GM11168 (cell line): ENCODE measurements around the gene ETS1.

Experiments
- in situ Hi-C: fragments of 300-500 bp; cut with MboI; formaldehyde crosslinking; loops from one replicate; pipeline ENCODE4 v1.12.0; 2022; ENCODE audit warnings: low sequenced_read_pairs; ENCODE audit not compliant: unreplicated experiment

ETS1 gene

DNA sequence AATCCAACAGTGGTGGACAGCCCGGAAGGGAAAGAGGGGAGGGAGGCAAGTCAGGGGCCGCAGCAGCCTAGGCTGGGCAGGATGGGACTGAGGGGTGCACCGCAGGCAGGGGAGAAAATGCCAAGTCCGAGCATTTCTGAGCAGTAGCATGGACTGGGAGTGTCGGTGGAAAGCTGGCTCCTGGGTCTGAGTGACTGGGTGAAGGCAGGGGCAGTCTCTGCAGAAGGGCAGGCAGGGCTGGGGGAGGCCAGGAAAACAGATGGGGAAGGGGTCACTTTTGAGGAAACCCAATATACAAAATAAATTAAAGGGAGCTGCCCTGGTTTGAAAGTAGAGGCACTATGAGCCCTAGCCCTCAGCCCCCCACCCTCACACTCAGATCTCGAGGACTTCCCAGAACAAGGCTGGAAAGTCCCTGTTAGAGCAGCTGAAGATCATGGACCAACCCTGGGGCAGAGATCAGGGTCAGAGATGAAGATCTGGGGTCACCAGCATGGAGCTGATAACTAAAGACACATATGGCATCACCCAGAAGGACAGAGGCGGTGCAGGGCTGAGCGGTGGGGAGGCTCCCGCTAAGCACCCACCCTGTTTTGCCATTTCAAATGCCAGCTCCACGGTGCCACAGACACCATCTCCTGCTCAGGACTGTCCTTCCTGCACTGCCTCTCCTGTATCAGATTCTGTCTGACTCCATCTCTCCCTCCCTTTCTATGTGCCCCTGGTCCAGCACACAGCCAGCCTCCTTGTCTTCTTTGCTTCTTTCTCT lies 32.4 kb upstream of the ETS1 start:
- in situ Hi-C loops: loop anchor here (5.0 kb wide), 2 partner anchors 137 to 327 kb away; no protein-coding TSS in a partner anchor

DNA sequence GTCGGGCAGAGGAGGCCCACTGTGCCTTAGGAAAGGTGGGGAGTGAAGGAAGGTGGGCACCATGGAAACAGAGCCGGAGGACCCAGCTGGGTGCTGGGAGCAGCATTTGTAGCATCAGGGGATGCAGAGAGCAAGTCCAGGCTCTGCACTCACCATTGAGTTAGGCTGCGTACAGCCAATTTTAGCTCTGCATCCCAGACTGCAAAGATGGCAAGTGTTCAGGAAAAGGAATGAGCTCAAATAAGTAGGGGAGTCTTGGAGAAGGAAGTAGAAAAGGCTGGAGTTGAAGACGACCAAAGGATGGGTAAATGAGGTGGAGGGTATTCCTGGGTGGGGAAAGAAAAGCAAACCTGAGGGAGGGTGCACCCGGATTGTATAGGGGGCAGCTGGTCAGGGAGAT lies 31.6 kb upstream of the ETS1 start:
- in situ Hi-C loops: loop anchor here (5.0 kb wide), 2 partner anchors 137 to 327 kb away; no protein-coding TSS in a partner anchor

DNA sequence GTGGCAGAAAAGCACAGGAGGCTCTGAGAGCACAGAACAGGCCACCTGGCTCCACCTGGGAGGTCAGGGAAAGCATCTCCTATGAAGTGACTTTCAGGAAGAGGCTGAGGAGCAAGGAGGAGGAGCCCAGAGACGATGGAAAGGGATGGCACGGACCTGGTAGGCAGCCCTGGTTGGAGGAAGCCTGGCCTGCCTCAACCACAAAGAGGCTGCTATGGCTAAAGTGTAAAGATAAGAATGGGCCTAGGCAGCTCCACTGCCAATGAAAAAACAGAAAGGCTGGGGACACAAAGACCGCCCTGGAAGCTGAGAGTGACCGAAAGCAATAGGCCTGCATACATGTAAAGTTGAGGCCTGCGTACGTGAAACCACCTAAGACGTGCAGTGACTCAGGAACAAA lies 31.2 kb upstream of the ETS1 start:
- in situ Hi-C loops: loop anchor here (5.0 kb wide), 2 partner anchors 136 to 326 kb away; no protein-coding TSS in a partner anchor

DNA sequence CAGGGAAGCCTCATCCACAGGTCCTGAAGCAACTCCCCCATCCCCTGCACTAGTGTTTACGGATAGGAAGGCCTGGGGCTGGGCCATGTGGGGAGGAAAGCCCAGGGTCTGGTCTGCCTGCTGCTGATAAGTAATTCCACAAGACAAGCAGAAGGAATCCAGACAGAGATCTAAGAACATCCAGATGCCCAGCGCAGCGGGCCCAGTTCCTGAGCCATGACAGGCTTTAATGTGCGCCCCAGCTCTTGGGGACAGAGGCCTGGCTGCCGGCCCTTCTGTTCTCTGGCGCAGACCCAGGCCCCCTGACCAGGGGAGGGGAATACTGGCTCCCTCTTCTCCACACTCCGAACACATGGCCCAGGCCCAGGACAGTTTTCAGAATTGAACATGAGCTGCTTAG lies 28.8 kb upstream of the ETS1 start:
- in situ Hi-C loops: loop anchor here (5.0 kb wide), 2 partner anchors 134 to 324 kb away; no protein-coding TSS in a partner anchor

DNA sequence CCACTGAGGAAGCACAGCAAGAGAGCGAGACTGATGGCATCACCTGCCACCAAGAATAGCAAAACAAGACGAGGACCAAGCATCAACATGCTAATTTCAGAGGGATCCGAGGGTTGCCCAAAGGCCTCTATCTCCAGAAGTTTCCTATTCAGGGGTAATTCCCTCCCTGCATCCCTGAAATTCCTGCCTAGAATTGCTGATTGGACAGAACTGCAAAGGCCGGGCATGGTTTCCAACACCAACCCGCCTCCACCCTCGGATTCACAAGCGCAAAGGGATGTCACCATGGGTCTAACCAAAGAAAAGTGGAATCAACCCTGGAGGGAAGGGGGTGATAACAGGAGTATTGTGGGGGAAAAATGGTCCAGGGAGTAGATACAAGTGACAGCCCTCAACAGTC lies 28.3 kb upstream of the ETS1 start:
- in situ Hi-C loops: loop anchor here (5.0 kb wide), 2 partner anchors 133 to 323 kb away; no protein-coding TSS in a partner anchor

DNA sequence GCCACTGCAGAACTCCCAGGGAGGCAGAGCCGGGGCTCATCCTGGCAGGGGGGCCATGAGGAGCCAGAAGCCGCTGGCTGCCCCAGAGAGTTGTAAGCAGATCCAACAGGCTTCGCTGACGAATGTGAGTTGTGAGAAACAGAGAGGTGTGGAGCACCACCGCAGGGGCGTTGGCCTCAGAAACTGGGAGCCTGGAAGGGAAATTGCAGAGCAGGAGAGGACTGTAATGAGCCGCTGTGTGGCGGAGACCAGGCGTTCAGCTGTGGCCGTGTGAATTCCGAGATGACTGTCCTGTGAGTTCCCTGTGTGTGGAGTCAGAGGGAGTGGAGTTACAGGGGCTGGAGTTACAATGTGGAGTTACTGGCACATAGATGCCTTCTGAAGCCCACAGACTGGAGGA lies 27.7 kb upstream of the ETS1 start:
- in situ Hi-C loops: loop anchor here (5.0 kb wide), 2 partner anchors 133 to 323 kb away; no protein-coding TSS in a partner anchor

DNA sequence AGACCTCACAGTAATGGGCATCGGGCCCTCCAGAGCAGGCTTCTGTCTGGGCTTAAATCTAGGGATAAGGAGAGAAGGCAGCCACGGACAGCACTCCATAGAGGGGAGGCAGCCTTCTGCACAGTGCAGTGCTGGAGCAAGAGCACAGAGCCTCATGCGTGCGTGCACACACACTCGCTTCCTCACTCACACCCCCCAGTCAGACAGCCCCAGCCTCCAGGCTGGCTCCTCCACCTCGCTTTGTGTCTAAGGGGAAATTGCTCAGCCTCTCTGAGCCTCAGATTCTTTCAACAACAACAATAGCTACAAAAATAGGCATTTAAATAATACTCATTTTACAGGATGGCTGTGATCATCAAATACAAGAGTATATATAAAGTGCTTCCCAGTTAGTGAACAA lies 26.7 kb upstream of the ETS1 start:
- in situ Hi-C loops: no loop called here

DNA sequence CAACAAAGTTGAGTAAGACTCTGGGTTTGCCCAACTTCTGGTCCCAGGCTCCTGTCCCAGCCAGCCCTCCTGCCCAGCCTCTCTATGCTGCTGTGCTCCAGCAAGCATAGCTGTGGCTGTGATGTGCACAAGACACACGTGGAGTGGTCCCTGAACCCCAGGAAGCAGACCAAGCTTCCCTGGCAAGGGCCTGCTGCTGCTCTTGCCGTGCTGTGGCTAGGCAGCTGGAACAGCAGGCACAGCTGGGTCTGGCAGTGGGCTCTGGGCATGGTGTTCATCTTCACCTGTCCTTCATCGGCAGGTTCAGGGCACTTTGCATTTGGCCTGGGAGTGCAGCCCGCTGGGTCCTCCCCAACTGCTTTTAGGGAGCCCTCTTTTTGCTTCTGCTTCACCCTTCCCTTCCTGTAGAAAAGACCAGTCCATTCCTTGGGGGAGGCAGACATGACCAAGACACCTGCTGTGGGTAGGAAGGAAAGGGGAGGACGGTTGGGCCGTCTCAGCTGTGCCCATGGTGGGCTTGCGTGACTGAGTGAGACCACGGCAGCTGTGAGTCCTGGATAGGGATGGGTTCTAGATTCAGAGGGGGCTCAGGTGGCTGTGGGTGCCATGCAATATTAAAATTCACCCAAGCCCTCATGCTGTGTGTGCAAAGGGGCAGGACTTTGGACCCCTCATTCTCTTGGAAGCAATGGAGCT lies 26.1 kb upstream of the ETS1 start:
- in situ Hi-C loops: no loop called here

DNA sequence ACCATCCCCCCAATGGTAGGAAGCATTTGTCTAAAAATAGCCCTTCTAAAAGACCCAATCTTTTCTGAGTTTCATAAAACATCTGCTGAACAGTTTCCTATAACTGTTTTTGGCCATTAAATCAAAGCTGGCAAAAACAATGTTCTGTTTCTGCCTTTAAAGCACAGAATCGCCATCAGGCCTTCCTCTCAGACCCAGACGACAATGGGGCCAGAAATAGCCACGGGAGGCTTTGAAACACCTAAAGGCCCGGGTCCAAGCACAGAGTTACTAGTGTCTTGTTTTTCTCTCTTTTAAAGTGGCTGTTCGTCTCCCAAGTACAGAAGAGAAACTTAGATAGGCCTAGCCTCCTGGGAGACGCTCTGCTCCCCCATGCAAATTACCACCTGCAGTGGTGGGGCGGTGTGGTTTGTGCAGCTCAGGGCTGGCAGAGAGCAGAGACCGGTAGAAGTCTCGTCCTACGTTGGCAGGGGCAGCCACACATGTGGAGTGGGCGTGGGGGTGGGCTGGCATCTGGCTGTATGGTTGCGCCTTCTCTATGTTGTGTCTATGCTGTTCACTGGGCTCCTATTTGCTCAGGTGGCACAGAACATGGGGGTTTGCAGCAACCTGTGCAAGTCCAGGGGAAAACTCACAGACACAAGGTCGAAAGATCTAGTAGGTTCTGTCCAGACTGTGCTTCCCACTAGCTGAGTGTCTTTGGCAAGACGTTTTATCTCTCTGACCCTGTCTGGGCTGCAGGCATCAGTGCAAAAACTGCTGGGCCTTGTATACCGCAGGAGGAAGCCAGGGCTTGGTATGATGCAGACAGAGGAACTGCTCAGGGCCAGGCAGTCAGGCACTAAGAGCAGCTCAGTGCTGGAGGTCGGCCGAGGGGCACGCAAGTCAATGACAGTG lies 23.6 kb upstream of the ETS1 start:
- in situ Hi-C loops: no loop called here

DNA sequence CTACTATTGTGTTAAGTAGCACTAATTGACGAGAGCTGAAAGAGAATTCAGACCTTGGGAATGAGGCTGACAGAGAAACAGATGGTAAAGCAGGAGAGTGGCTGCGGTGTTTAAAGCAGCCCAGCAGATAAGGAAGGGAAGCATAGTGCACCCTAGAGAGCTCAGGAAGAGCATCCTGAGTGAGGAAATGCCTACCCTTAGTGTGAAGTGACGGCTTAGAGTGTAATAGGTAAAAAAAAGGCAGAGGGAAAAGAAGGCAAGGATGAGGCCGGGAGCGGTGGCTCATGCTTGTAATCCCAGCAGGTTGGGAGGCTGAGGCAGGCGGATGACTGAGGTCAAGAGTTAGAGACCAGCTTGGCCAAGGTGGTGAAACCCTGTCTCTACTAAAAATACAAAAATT lies 22.4 kb upstream of the ETS1 start:
- in situ Hi-C loops: no loop called here

DNA sequence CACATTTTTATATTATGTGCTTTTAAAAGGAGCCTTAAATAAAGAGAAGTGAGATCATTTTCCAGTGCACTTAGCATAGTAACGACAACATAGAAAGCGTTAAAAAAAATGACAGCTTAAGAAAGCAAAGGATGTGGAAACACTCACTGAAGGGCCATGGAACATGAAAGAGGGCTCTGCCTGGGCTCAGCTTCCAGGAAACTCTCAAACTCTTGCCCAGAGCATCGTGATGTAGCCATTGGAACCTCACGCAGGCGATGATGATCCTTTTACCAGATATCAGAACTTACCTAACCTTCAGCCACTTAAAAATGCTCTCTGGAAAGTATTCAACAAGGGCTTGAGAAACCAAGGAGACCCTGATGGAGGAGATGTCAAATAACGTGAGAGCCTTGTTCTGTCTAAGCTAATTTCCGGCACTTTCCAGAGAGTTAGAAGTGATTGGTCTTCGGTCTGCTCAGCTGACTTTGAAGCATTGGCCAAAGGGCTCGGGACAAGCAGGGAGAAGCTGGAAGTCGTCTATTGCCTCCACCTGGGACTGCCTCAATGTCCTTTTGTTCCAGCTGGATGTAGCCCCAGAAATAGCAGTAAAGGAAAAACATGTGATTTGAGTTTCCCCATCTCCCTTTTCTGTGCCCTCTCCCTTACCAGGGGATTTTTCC lies 21.5 kb upstream of the ETS1 start:
- in situ Hi-C loops: no loop called here

DNA sequence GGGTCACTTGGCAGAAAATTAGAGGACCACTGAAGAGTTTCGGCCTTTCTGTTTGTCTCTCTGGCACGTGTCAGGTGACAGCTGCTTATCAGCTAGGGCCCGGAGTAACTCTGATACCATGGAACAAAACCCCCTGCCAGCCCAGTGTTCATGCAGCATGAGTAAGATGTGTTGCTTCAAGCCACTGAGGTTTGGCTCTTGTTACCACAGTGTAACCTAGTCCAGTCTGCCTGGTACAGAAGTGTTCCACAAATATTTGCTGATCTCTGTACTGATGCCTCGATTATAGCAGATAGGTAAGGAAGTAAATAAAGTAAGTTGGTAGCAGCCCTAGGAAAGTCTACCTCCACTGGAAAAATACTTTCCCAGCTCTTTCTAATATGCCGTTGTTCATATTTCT lies 20.5 kb upstream of the ETS1 start:
- in situ Hi-C loops: no loop called here

DNA sequence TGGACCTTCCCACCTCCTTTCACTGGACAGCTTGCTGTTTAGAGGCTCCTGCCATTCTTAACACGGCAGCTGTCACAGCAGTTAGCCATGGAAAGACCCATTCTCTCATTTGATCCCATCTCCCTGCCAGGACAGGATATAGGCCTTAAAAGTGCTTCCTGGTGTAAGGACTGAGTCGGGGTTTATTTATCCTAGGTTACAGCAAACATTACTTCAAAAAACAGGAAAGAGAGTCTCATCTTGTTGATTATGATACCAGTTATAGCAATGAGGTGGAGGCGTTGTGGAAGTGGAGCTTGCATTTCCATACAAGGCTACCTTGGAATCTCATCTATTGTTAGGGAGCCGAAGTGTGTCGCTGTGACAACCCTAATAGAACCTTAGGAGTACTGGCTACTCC lies 17.4 kb upstream of the ETS1 start:
- in situ Hi-C loops: no loop called here

DNA sequence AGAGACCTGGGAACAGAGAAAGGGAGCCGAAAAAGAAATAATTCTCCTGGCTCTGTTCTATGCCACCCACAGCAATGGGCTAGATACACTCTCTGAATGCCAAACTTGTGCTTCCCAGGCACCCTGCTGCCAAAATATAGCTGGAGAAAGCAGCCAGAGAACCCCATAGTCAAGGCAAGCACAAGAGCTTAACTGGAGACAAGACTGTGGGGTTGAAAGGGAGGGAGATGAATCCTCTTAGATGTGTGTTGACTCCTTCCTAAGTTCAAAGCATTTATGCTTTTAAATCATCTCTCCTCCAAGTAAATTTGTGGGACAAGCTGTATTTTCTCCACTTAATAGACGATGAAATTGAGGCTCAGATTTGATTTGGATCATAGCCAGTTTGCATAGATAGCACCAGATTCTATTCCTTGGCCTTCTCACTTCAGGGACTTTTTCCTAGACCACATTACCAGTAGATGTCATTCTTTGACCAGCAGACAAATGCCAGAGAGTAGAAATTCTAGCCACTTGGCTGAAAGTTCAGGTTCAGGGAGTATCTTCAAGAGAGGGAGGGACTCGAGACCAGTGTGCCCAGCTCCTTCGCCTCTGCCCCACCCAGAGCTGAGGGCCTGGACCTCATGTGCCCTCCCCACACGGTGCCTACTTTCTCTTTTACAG lies 16.5 kb upstream of the ETS1 start:
- in situ Hi-C loops: no loop called here

DNA sequence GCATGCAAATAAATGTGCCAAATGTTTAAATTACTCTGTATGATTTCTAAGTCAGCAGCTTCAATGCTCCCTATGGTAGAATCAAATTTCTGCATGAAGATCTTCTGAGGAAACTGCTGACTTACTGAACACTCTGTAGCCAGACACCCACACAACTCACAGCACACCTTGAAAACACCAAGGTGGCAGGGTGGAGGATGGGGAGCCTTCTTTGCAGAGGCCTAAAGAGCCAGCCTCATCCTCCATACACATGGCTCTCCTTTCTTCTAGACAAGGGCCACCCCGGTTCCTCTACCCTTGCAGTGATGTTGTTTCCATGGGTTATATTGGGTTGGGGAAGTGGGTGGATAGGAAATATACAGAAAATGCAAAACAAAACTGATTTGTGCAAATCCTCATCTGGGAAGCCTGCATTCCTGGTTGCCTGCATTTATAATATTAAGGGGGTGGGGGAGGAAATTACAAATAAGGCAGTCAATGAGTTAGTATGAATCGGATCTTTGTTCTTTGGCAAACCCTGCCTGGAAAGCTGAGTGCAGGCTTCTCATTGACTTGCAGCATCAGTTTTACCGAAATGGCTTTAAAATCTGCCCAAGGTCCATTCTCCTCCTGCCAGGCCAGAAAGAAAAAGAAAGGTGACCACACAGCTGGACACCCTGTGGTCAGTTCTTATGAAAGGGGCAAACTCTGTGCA lies 15.8 kb upstream of the ETS1 start:
- in situ Hi-C loops: no loop called here

DNA sequence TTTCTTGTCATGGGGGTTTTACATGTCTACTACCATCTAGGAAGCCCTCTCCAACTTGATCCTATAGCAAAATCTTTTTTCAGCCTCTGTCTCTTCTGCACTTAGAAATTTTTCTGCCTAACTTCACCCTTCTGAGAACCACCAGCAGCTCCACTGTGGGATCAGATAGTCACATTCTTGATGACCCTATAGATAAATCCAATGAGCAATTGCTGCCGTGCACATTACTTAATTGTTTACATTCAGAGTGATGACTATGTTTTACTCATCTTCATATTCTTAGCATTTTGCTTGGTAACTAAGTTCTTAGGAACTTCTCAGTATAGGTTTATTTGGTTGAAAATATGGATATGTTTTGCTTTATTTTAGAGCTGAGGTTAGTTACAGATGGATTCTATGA lies 12.4 kb upstream of the ETS1 start:
- in situ Hi-C loops: no loop called here

DNA sequence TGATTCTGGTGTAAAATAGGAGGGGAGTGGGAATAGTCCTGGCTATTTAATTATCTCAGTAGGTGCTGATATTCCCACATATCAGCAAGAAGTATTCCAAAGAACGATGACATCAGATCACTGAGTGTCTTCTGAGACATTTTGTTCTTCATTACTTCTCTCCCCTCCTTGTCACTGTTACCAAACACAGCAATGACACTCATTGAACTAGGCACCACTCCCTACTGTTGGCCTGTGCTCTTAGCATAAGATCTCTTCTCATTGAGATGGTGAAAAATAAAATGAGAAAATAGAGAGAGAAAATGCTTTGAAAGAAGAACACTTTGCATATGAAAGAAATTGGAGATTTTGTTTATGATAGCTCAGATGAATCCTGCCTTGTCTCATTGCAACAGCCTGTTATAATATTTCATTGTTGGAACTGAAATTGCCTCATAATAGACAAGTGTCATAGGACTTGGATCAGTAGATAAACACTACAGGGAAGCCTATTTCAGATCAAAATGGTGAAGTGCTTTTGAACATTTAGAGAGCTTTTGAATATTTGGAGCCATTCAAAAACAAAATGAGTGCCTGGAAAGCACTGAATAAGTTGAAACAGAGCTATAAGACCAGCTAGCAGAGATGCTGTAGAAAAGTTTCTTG lies 11.3 kb upstream of the ETS1 start:
- in situ Hi-C loops: no loop called here

DNA sequence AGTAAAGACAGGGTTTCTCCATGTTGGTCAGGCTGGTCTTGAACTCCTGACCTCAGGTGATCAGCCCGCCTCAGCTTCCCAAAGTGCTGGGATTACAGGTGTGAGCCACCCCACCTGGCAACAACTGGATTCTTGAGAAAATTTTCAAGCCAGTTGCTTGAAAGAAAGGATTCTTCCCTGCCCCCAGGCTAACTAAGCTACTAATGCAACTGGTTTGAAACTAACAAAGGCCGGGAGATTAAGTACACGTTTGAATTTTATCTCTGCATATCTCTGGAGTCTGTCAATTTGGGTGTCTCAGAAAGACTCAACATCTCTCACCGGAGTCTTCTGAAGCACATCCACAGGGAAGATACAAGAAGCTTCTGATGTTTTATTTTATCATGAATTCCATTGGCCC lies 10.7 kb upstream of the ETS1 start:
- in situ Hi-C loops: no loop called here
